Measurements from ENCODE around the gene PGP.

GRCh38 chr16:2216330-2216729 lies 1.7 kb upstream of the PGP start:
- TF ChIP-seq, protein P1, sequence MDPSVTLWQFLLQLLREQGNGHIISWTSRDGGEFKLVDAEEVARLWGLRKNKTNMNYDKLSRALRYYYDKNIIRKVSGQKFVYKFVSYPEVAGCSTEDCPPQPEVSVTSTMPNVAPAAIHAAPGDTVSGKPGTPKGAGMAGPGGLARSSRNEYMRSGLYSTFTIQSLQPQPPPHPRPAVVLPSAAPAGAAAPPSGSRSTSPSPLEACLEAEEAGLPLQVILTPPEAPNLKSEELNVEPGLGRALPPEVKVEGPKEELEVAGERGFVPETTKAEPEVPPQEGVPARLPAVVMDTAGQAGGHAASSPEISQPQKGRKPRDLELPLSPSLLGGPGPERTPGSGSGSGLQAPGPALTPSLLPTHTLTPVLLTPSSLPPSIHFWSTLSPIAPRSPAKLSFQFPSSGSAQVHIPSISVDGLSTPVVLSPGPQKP (IDR thresholded peaks at IDR 0.05; ENCODE audit: borderline replicate concordance, low read depth, low read length), result no peak
- TF ChIP-seq, protein P2, sequence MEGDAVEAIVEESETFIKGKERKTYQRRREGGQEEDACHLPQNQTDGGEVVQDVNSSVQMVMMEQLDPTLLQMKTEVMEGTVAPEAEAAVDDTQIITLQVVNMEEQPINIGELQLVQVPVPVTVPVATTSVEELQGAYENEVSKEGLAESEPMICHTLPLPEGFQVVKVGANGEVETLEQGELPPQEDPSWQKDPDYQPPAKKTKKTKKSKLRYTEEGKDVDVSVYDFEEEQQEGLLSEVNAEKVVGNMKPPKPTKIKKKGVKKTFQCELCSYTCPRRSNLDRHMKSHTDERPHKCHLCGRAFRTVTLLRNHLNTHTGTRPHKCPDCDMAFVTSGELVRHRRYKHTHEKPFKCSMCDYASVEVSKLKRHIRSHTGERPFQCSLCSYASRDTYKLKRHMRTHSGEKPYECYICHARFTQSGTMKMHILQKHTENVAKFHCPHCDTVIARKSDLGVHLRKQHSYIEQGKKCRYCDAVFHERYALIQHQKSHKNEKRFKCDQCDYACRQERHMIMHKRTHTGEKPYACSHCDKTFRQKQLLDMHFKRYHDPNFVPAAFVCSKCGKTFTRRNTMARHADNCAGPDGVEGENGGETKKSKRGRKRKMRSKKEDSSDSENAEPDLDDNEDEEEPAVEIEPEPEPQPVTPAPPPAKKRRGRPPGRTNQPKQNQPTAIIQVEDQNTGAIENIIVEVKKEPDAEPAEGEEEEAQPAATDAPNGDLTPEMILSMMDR (conservative IDR thresholded peaks at IDR 0.05; ENCODE audit: low read depth, low read length), result no peak
- TF ChIP-seq FOS (IDR thresholded peaks at IDR 0.05; ENCODE audit: low read depth, low read length) (no peak), CEBPB (IDR thresholded peaks at IDR 0.05; ENCODE audit: low read depth, low read length) (no peak), RAD21 (IDR thresholded peaks at IDR 0.05; ENCODE audit: low read length) (no peak), POLR2A (IDR thresholded peaks at IDR 0.05; ENCODE audit: low read depth, low read length) (no peak), CHD1 (IDR thresholded peaks at IDR 0.05; ENCODE audit: low read depth, low read length) (no peak), MAZ (IDR thresholded peaks at IDR 0.05; ENCODE audit: borderline replicate concordance, low read depth, low read length) (no peak), MAFK (IDR thresholded peaks at IDR 0.05; ENCODE audit: low read depth, low read length) (no peak), RCOR1 (IDR thresholded peaks at IDR 0.05; ENCODE audit: insufficient replicate concordance, low read length) (no peak), RFX5 (IDR thresholded peaks at IDR 0.05; ENCODE audit: low read depth, low read length) (no peak), SMC3 (IDR thresholded peaks at IDR 0.05; ENCODE audit: low read depth, low read length) (no peak), MXI1 (IDR thresholded peaks at IDR 0.05; ENCODE audit: borderline replicate concordance, low read depth, low read length) (no peak)
- TF ChIP-seq, protein P3, sequence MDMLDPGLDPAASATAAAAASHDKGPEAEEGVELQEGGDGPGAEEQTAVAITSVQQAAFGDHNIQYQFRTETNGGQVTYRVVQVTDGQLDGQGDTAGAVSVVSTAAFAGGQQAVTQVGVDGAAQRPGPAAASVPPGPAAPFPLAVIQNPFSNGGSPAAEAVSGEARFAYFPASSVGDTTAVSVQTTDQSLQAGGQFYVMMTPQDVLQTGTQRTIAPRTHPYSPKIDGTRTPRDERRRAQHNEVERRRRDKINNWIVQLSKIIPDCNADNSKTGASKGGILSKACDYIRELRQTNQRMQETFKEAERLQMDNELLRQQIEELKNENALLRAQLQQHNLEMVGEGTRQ (IDR thresholded peaks at IDR 0.05; ENCODE audit: low read depth, low read length), result no peak
